Heart left ventricle (tissue), 13 donors: ENCODE results near the gene OR4D2.

Experiments
- POLR2A ChIP-seq, 2 donors: fragments of 450-650 bp; IDR thresholded peaks; one replicate each; pipeline ENCODE4 v1.6.1; 2017; ENCODE audit warnings: antibody characterized with exemption in 2 of 2, mild to moderate bottlenecking in 2 of 2, moderate library complexity in 2 of 2
- TF ChIP-seq, protein P1 (sequence below), 12 donors: fragments of 200-600 bp; sonication (generic) in 4 of 12; IDR thresholded peaks; one replicate each; pipeline versions ENCODE4 v1.5.0 to v1.8.0; 2018 to 2022; ENCODE audit warnings: antibody characterized with exemption in 12 of 12, mild to moderate bottlenecking in 5 of 12
- donor health status: ischemic (EF 13 %, LVEDD 7.1; RV severe dilation, severe dysfunction).
- donor health status: DM: no; HTN: yes; CAD: no.
- donor health status: DM: no; HTN: no; CAD: no.
- donor health status: ischemic (EF 25% LVEDD 6.9; RV normal size, moderate dysfunction).
- donor health status: ischemic (EF 25% LVEDD 5.7; RV mildly dilated, moderate dysfunction).
- donor health status: ischemic (EF 35%, LVEDD 5.7; RV mildly dilated, moderate dysfunction).
- donor health status: nonischemic (EF 11% LVEDD 7.7; RV severe dilation, severe dysfunction).
- donor health status: DM: yes; HTN: yes; CAD: no.
- donor health status: PGD.
- donor health status: ischemic (EF 29% LVEDD 5.4; RV normal size, mild dysfunction).
- donor health status: nonischemic (EF 23%, LVEDD 6.1; RV moderate dilation, normal function).

GRCh38 chr17:58147930-58148434, 18.8 kb upstream of the OR4D2 start, which contains the start of gene OR4D1:
- no peak for TF ChIP-seq POLR2A (IDR thresholded peaks at IDR 0.05)
- TF ChIP-seq, protein P1, sequence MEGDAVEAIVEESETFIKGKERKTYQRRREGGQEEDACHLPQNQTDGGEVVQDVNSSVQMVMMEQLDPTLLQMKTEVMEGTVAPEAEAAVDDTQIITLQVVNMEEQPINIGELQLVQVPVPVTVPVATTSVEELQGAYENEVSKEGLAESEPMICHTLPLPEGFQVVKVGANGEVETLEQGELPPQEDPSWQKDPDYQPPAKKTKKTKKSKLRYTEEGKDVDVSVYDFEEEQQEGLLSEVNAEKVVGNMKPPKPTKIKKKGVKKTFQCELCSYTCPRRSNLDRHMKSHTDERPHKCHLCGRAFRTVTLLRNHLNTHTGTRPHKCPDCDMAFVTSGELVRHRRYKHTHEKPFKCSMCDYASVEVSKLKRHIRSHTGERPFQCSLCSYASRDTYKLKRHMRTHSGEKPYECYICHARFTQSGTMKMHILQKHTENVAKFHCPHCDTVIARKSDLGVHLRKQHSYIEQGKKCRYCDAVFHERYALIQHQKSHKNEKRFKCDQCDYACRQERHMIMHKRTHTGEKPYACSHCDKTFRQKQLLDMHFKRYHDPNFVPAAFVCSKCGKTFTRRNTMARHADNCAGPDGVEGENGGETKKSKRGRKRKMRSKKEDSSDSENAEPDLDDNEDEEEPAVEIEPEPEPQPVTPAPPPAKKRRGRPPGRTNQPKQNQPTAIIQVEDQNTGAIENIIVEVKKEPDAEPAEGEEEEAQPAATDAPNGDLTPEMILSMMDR (IDR thresholded peaks at IDR 0.05): no peak
